RKO (cell line): ENCODE results near the gene CYTH2.
"Not testable (repeated sequence)": the region's sequence is repeated elsewhere in the genome, so short reads cannot be mapped to it uniquely, and the experiment has no call there.

Experiments used
- DNase-seq: peaks from one replicate; pipeline ENCODE4 v3.0.0-alpha.2; 2016; ENCODE audit warnings: low spot score

CYTH2 gene

GRCh38 chr19:48477067-48477685 is 8.0 kb downstream of the CYTH2 start:
- no peak for DNase-seq

GRCh38 chr19:48477698-48478338 is 8.6 kb downstream of the CYTH2 start:
- no peak for DNase-seq

- no peak for DNase-seq
Observed at GRCh38 chr19:48478339-48479256, 9.4 kb downstream of the CYTH2 start.

GRCh38 chr19:48479686-48480085 is 10.5 kb downstream of the CYTH2 start:
- no peak for DNase-seq

GRCh38 chr19:48480183-48480557 is 11.0 kb downstream of the CYTH2 start:
- DNase-seq, result no peak

- DNase-seq, result no peak
Observed at GRCh38 chr19:48480558-48481500, 11.7 kb downstream of the CYTH2 start.

GRCh38 chr19:48481846-48482639 is 12.9 kb downstream of the CYTH2 start:
- no peak for DNase-seq

- no peak for DNase-seq
Observed at GRCh38 chr19:48483301-48483700, 14.1 kb downstream of the CYTH2 start.

- DNase-seq, result no peak
Observed at GRCh38 chr19:48484247-48484893, 15.2 kb downstream of the CYTH2 start.

- no peak for DNase-seq
Observed at GRCh38 chr19:48484931-48485612, 15.9 kb downstream of the CYTH2 start.

GRCh38 chr19:48486706-48487105 is 17.5 kb downstream of the CYTH2 start:
- not testable (repeated sequence) for DNase-seq

GRCh38 chr19:48487544-48487943 is 18.4 kb downstream of the CYTH2 start:
- no peak for DNase-seq

GRCh38 chr19:48487948-48488347 is 18.8 kb downstream of the CYTH2 start:
- DNase-seq, result peak; percentile 86

- not testable (repeated sequence) for DNase-seq
Observed at GRCh38 chr19:48488478-48488877, 19.3 kb downstream of the CYTH2 start.

GRCh38 chr19:48489608-48490216 is 20.5 kb downstream of the CYTH2 start:
- peak; percentile 65 for DNase-seq

- DNase-seq, result peak; percentile 35
Observed at GRCh38 chr19:48490981-48491792, 22.0 kb downstream of the CYTH2 start.

GRCh38 chr19:48491793-48492123 is 22.6 kb downstream of the CYTH2 start:
- no peak for DNase-seq

- peak; percentile 97 for DNase-seq
Observed at GRCh38 chr19:48492925-48493717, 24.0 kb downstream of the CYTH2 start.
